Smooth muscle cell (in vitro differentiated cells): Measurements from ENCODE around the gene IRAK2. TPM values are rescaled to one million over a fixed set of nuclear protein-coding genes. Genes with fewer than 3 reads are reported as not detected.

Experiments
- DNase-seq: peaks from one replicate; lab custom pipeline; 2025; ENCODE audit not compliant: unreplicated experiment; lab: John Stamatoyannopoulos, UW
- H2AFZ ChIP-seq: fragments of 200-600 bp; sonication (generic); 2 replicates; pipeline ENCODE4 v1.6.0; 2016; ENCODE audit warnings: antibody characterized with exemption, low read depth, mild to moderate bottlenecking
- H3F3A ChIP-seq: fragments of 200-600 bp; sonication (generic); 2 replicates; pipeline ENCODE4 v1.6.0; 2017; ENCODE audit warnings: antibody characterized with exemption, low read depth
- H3K27ac ChIP-seq: fragments of 200-600 bp; sonication (generic); 2 replicates; pipeline ENCODE4 v1.5.1; 2016; ENCODE audit warnings: low read depth, mild to moderate bottlenecking
- H3K27me3 ChIP-seq: fragments of 200-600 bp; sonication (generic); 2 replicates; pipeline ENCODE4 v1.6.1; 2016; ENCODE audit warnings: low read depth, mild to moderate bottlenecking
- H3K36me3 ChIP-seq: fragments of 200-600 bp; sonication (generic); 2 replicates; pipeline ENCODE4 v1.5.1; 2016; ENCODE audit warnings: low read depth
- H3K4me1 ChIP-seq: fragments of 200-600 bp; sonication (generic); 2 replicates; pipeline ENCODE4 v1.5.1; 2016; ENCODE audit warnings: low read depth
- H3K4me2 ChIP-seq: fragments of 200-600 bp; sonication (generic); 2 replicates; pipeline ENCODE4 v1.6.0; 2016; ENCODE audit warnings: mild to moderate bottlenecking
- H3K4me3 ChIP-seq: fragments of 200-600 bp; sonication (generic); 2 replicates; pipeline ENCODE4 v1.5.1; 2016; ENCODE audit warnings: mild to moderate bottlenecking
- H3K79me2 ChIP-seq: fragments of 200-600 bp; sonication (generic); 2 replicates; pipeline ENCODE4 v1.6.0; 2016; ENCODE audit warnings: low read depth, mild to moderate bottlenecking
- H3K9ac ChIP-seq: fragments of 200-600 bp; sonication (generic); 2 replicates; pipeline ENCODE4 v1.6.0; 2016; ENCODE audit warnings: low read depth
- H3K9me3 ChIP-seq: fragments of 200-600 bp; sonication (generic); replicated peaks from 2 replicates; pipeline ENCODE4 v1.5.1; 2016; ENCODE audit warnings: low read depth
- H4K20me1 ChIP-seq: fragments of 200-600 bp; sonication (generic); 2 replicates; pipeline ENCODE4 v1.6.0; 2016; ENCODE audit warnings: low read depth
- CTCF ChIP-seq: fragments of 200-600 bp; sonication (generic); IDR thresholded peaks from 2 replicates; pipeline ENCODE4 v1.5.1; 2017; ENCODE audit warnings: borderline replicate concordance, mild to moderate bottlenecking, antibody characterized with exemption; ENCODE audit not compliant: insufficient read depth, poor library complexity, severe bottlenecking
- WGBS: methylation state at CpG from one replicate; pipeline ENCODE4 v1.1.7; 2016; ENCODE audit warnings: low lambda C conversion rate; 5-methylcytosine and 5-hydroxymethylcytosine counted together
- polyA plus RNA-seq: library from polyadenylated mRNA; unstranded; fragments of >200 nt; fragmentation: Nextera tagmentation; extraction: Ambion mirVana; gene quantifications from 2 replicates; pipeline ENCODE4 v1.2.1, GENCODE V29; 2016
- total RNA-seq: library from RNA; depleted of rRNA; stranded (reverse); fragments of >200 nt; gene quantifications from 2 replicates; pipeline ENCODE4 v1.2.3, GENCODE V29; 2014

The IRAK2 gene
- total and polyA plus RNA-seq, 2 experiments from 2014 or later = 3.3 to 3.4 TPM

- Histone ChIP-seq H3K9ac (no peak overlapping the region), H3K4me2 (no peak overlapping the region), H3K36me3 (no peaks in the 10 kb centered on the region), H3K9me3 (no peaks in the 10 kb centered on the region), H4K20me1 (no peaks in the 10 kb centered on the region), H3K4me1 (no peaks in the 10 kb centered on the region), H3K27me3 (no peaks in the 10 kb centered on the region), H3K79me2 (no peaks in the 10 kb centered on the region), H3K27ac (no peak overlapping the region), H3F3A (peaks cover 4% of the 10 kb centered on the region), H3K4me3 (no peak overlapping the region), H2AFZ (no peak overlapping the region)
- 87% methylated on average over 6 of the region's 6 CpGs for WGBS
- TF ChIP-seq CTCF = no peak
- no peak for DNase-seq
Measured at GRCh38 chr3:10240799-10241198, 76.1 kb downstream of the IRAK2 start.

- 61% methylated on average over 7 of the region's 7 CpGs for WGBS
- Histone ChIP-seq H3K27me3 (no peaks in the 10 kb centered on the region), H3F3A (peaks cover 4% of the 10 kb centered on the region), H3K36me3 (no peaks in the 10 kb centered on the region), H3K9ac (peak overlapping the region; percentile 50), H3K27ac (peak overlapping the region; percentile 94), H3K4me3 (no peak overlapping the region), H2AFZ (no peak overlapping the region), H3K4me1 (no peaks in the 10 kb centered on the region), H3K9me3 (no peaks in the 10 kb centered on the region), H3K4me2 (peak overlapping the region; percentile 64), H3K79me2 (no peaks in the 10 kb centered on the region), H4K20me1 (no peaks in the 10 kb centered on the region)
- no peak for DNase-seq
- no peak for TF ChIP-seq CTCF
Measured at GRCh38 chr3:10242182-10243065, 77.7 kb downstream of the IRAK2 start.

GRCh38 chr3:10244009-10244408 lies 79.3 kb downstream of the IRAK2 start:
- Histone ChIP-seq H3K27me3 (no peaks in the 10 kb centered on the region), H3K27ac (no peak overlapping the region), H3F3A (peaks cover 5% of the 10 kb centered on the region), H3K36me3 (no peaks in the 10 kb centered on the region), H4K20me1 (no peaks in the 10 kb centered on the region), H3K4me1 (peaks cover 1% of the 10 kb centered on the region), H2AFZ (no peak overlapping the region), H3K9ac (no peak overlapping the region), H3K9me3 (no peaks in the 10 kb centered on the region), H3K79me2 (no peaks in the 10 kb centered on the region), H3K4me3 (no peak overlapping the region), H3K4me2 (no peak overlapping the region)
- 64% methylated on average over 3 of the region's 3 CpGs for WGBS
- no peak for DNase-seq
- TF ChIP-seq CTCF = no peak
